Nasal cavity respiratory epithelium epithelial cell of viscerocranial mucosa (primary cell): ENCODE data around the gene FAM120A. TPM values are rescaled to one million over a fixed set of nuclear protein-coding genes. Genes with fewer than 3 reads are reported as not detected.

Experiments
- total RNA-seq: library from RNA; depleted of rRNA; stranded (reverse); fragments of >200 nt; gene quantifications from 2 replicates; pipeline ENCODE4 v1.2.3, GENCODE V29; 2014

Gene FAM120A, protein sequence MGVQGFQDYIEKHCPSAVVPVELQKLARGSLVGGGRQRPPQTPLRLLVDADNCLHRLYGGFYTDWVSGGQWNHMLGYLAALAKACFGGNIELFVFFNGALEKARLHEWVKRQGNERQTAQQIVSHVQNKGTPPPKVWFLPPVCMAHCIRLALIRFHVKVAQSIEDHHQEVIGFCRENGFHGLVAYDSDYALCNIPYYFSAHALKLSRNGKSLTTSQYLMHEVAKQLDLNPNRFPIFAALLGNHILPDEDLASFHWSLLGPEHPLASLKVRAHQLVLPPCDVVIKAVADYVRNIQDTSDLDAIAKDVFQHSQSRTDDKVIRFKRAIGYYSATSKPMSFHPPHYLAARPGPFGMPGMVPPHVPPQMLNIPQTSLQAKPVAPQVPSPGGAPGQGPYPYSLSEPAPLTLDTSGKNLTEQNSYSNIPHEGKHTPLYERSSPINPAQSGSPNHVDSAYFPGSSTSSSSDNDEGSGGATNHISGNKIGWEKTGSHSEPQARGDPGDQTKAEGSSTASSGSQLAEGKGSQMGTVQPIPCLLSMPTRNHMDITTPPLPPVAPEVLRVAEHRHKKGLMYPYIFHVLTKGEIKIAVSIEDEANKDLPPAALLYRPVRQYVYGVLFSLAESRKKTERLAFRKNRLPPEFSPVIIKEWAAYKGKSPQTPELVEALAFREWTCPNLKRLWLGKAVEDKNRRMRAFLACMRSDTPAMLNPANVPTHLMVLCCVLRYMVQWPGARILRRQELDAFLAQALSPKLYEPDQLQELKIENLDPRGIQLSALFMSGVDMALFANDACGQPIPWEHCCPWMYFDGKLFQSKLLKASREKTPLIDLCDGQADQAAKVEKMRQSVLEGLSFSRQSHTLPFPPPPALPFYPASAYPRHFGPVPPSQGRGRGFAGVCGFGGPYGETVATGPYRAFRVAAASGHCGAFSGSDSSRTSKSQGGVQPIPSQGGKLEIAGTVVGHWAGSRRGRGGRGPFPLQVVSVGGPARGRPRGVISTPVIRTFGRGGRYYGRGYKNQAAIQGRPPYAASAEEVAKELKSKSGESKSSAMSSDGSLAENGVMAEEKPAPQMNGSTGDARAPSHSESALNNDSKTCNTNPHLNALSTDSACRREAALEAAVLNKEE
- 120 and 184 TPM in 2 replicates for total RNA-seq

DNA sequence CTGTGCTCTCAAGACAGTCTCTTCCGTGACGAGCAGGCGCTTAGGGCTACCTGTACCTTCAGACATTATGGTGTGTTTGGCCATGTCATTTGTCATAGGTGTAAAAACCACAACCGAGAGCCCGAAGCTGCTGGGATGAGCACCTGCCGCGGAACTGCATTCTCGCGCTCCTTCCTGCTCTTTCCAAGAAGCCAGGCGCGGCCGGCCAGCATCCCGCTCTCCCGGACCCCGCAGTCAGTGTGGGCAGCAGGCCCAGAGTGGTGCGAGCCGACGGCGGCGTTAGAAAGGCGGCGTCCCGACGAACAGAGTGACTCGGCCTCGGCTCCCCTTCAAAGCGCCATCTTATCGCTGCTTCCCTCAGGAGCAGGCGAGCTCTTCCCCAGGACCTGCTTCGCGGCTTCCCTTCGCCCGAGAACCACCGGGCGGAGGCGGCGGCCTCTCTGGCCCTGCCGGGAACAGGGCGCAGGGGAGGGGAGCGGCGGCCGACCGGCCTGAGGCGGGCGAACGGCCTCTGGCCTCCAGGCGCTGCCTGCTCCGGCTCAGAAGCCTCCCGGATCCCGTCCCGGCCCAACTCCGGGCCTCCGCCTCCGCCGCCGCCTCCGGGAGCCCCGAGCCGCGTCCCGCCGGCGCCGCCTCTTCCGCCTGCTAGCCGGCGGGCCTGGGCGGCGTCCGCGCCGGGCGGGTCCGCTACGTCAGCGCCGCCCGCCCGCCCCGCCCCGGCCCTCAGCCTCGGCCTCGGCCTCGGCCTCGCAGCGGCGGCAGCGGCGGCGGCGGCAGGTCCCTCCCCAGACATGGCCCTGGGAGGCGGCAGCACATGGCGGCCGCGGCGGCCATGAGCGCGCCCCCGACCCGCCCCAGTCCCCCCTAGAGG lies at the start of gene FAM120A:
TSS of gene FAM120A (plus strand) at position 741 of the 871 bp plus-strand sequence. CDS start 231 bp downstream, outside the sequence.

GRCh38 chr9:93453047-93453914 lies 1.8 kb downstream of the FAM120A start, which contains the start of gene FAM120AOS:
FAM120AOS (minus strand) TSS chr9:93453581; CDS start chr9:93452709, 872 bp downstream.

GRCh38 chr9:93576258-93577077 lies 125.0 kb downstream of the FAM120A start, which contains the start of gene PHF2:
PHF2 (plus strand) TSS chr9:93576584; CDS start chr9:93576774, 190 bp downstream.

Other genes starting within 250 kb of the FAM120A start
- 47.3 and 55.7 TPM in 2 replicates for gene FAM120AOS, start 1.9 kb downstream of the FAM120A start, total RNA-seq
- 12.6 and 20.5 TPM in 2 replicates for gene PHF2, start 124.9 kb downstream of the FAM120A start, total RNA-seq